Endothelial cell of umbilical vein (primary cell): ENCODE data around the gene HSP90AB1. TPM values are rescaled to one million over a fixed set of nuclear protein-coding genes. Genes with fewer than 3 reads are reported as not detected.

ENCODE experiments used
- microRNA counts: library from miRNA; unstranded; fragments of <30 nt; microRNA quantifications from one replicate; lab custom pipeline; 2016
- polyA plus RNA-seq, 4 experiments: library from polyadenylated mRNA; depleted of rRNA in 3 of 4; stranded (reverse) in 3 of 4; unstranded in 1 of 4; fragments of >200 nt; gene quantifications; 2 replicates each; pipeline versions ENCODE4 v1.2.1 to v1.2.3, GENCODE V29; 2011 to 2012; ENCODE audit warnings: missing spikeins in 1 of 4
- small RNA-seq: library from RNA; depleted of rRNA; stranded (forward); fragments of <200 nt; gene quantifications from one replicate; pipeline ENCODE3, GENCODE V24; 2012; ENCODE audit warnings: low replicate concordance, low read depth; ENCODE audit not compliant: insufficient read depth, insufficient read length
- total RNA-seq: library from RNA; stranded (reverse); gene quantifications from 2 replicates; pipeline ENCODE4 v1.2.3, GENCODE V29; 2021

Gene HSP90AB1
- total and polyA plus RNA-seq, 2 donors (not counting 3 experiments of a cell fraction or from before 2014, with no cell fraction given): 824 to 1,201 TPM

MicroRNA genes within 50 kb of the gene (microRNA counts, 767-probe panel; counts per million panel counts)
- 723 counts per million, percentile 96 among the panel's probes with 10 or more counts for microRNA hsa-miR-4647 (lab: Ali Mortazavi, UCI)

Small RNA genes lying within 50 kb of the gene (small RNA-seq; reads per million reads assigned to genes)
- not detected for gene RN7SL811P

Other genes starting within 250 kb of the HSP90AB1 start
- 62.4 and 68.1 TPM in 2 replicates for gene MRPL14, start 119.6 kb upstream of the HSP90AB1 start, total RNA-seq
- 91.2 and 103 TPM in 2 replicates for gene MRPL14, start 119.6 kb upstream of the HSP90AB1 start, polyA plus RNA-seq
- 39.4 and 49.7 TPM in 2 replicates for gene TMEM63B, start 119.5 kb upstream of the HSP90AB1 start, total RNA-seq
- 56.1 and 68.2 TPM in 2 replicates for gene TMEM63B, start 119.5 kb upstream of the HSP90AB1 start, polyA plus RNA-seq
- gene CAPN11, start 88.3 kb upstream of the HSP90AB1 start, total RNA-seq: 1.4 and 1.8 TPM in 2 replicates
- gene CAPN11, start 88.3 kb upstream of the HSP90AB1 start, polyA plus RNA-seq: 1.0 and 1.7 TPM in 2 replicates
- not detected in 2 replicates for gene MYMX, start 30.2 kb upstream of the HSP90AB1 start, total RNA-seq
- 0.18 and 0.24 TPM in 2 replicates for gene MYMX, start 30.2 kb upstream of the HSP90AB1 start, polyA plus RNA-seq
- gene SLC29A1, start 23.5 kb upstream of the HSP90AB1 start, total RNA-seq: 202 and 219 TPM in 2 replicates
- gene SLC29A1, start 23.5 kb upstream of the HSP90AB1 start, polyA plus RNA-seq: 539 and 592 TPM in 2 replicates
- 53.4 and 53.9 TPM in 2 replicates for gene SLC35B2, start 10.4 kb downstream of the HSP90AB1 start, total RNA-seq
- gene SLC35B2, start 10.4 kb downstream of the HSP90AB1 start, polyA plus RNA-seq: 112 and 148 TPM in 2 replicates
- 15.6 and 19.0 TPM in 2 replicates for gene NFKBIE, start 18.4 kb downstream of the HSP90AB1 start, total RNA-seq
- 22.6 and 25.8 TPM in 2 replicates for gene NFKBIE, start 18.4 kb downstream of the HSP90AB1 start, polyA plus RNA-seq
- gene TMEM151B, start 23.3 kb downstream of the HSP90AB1 start, total RNA-seq: 0.07 TPM in 1 of 2 replicates, not detected in the other
- gene TMEM151B, start 23.3 kb downstream of the HSP90AB1 start, polyA plus RNA-seq: 0.03 and 0.05 TPM in 2 replicates
- gene AARS2, start 66.2 kb downstream of the HSP90AB1 start, total RNA-seq: 17.9 and 18.0 TPM in 2 replicates
- 7.9 and 8.3 TPM in 2 replicates for gene AARS2, start 66.2 kb downstream of the HSP90AB1 start, polyA plus RNA-seq
- not detected in 2 replicates for gene SPATS1, start 95.5 kb downstream of the HSP90AB1 start, total RNA-seq
- not detected in 2 replicates for gene SPATS1, start 95.5 kb downstream of the HSP90AB1 start, polyA plus RNA-seq
- gene CDC5L, start 140.6 kb downstream of the HSP90AB1 start, total RNA-seq: 23.5 and 24.6 TPM in 2 replicates
- gene CDC5L, start 140.6 kb downstream of the HSP90AB1 start, polyA plus RNA-seq: 6.0 and 6.9 TPM in 2 replicates